Suppressor macrophage treated with lipopolysaccharide for 4 hours (primary cell): ENCODE results near the gene CCK.

Experiments used
- DNase-seq: peaks from one replicate; pipeline ENCODE4 v3.0.0-alpha.2; 2020

Gene CCK

GRCh38 chr3:42224658-42225421 is 41.1 kb downstream of the CCK start:
- no peak for DNase-seq

- DNase-seq, result no peak
Measured at GRCh38 chr3:42224178-42224577, 41.8 kb downstream of the CCK start.

- DNase-seq, result no peak
Measured at GRCh38 chr3:42222942-42223693, 42.9 kb downstream of the CCK start.

GRCh38 chr3:42220436-42221121 is 45.4 kb downstream of the CCK start:
- DNase-seq, result no peak

GRCh38 chr3:42216931-42217333 is 49.1 kb downstream of the CCK start:
- no peak for DNase-seq

- DNase-seq, result no peak
Measured at GRCh38 chr3:42216302-42216701, 49.7 kb downstream of the CCK start.

GRCh38 chr3:42214565-42215283 is 51.3 kb downstream of the CCK start:
- DNase-seq, result no peak

GRCh38 chr3:42214064-42214463 is 51.9 kb downstream of the CCK start:
- no peak for DNase-seq

GRCh38 chr3:42213417-42213816 is 52.6 kb downstream of the CCK start:
- DNase-seq, result no peak

GRCh38 chr3:42210726-42211125 is 55.3 kb downstream of the CCK start:
- no peak for DNase-seq

GRCh38 chr3:42209917-42210316 is 56.1 kb downstream of the CCK start:
- DNase-seq, result no peak
